PC-9 (cell line): ENCODE data around the gene GAPDH. TPM values are rescaled to one million over a fixed set of nuclear protein-coding genes. Genes with fewer than 3 reads are reported as not detected.
A peak's percentile ranks its signal among the peaks of the same experiment; 100 is the strongest.

Source experiments
- BruUV-seq: library from RNA; stranded (reverse); fragments of 400-500 nt; replicated peaks from 2 replicates; lab custom pipeline; 2021; lab: Mats Ljungman, UMichigan
- CTCF ChIA-PET: fragments of 300-600 bp; sonication (Branson Sonifier 250); formaldehyde crosslinking; loops from one replicate; lab custom pipeline; 2022; ENCODE audit warnings: antibody characterized with exemption; lab: Charles Lee
- POLR2A ChIA-PET: fragments of 300-600 bp; sonication (Branson Sonifier 250); formaldehyde crosslinking; loops from one replicate; lab custom pipeline; 2022; ENCODE audit warnings: antibody characterized with exemption; ENCODE audit not compliant: unreplicated experiment; lab: Charles Lee
- DNase-seq, 2 experiments: peaks; one replicate each; pipeline versions ENCODE4 v3.0.0 to v3.0.0-alpha.2; 2015 to 2022; ENCODE audit warnings: mixed read lengths in 1 of 2
- H2AFZ ChIP-seq: fragments of 200-600 bp; sonication (generic); 2 replicates; pipeline ENCODE4 v1.8.1; 2017; ENCODE audit warnings: antibody characterized with exemption
- H3F3A ChIP-seq: fragments of 200-600 bp; sonication (generic); 2 replicates; pipeline ENCODE4 v1.8.1; 2017; ENCODE audit warnings: antibody characterized with exemption, mild to moderate bottlenecking, low read depth; ENCODE audit not compliant: insufficient read depth
- H3K27ac ChIP-seq: fragments of 200-600 bp; sonication (generic); 2 replicates; pipeline ENCODE4 v1.6.1; 2016; ENCODE audit warnings: mixed run types
- H3K27me3 ChIP-seq: fragments of 200-600 bp; sonication (generic); 2 replicates; pipeline ENCODE4 v1.6.1; 2016; ENCODE audit warnings: low read depth, mixed run types; ENCODE audit not compliant: insufficient read depth
- H3K36me3 ChIP-seq: fragments of 200-600 bp; sonication (generic); 2 replicates; pipeline ENCODE4 v1.6.1; 2016; ENCODE audit warnings: low read depth, mixed run types
- H3K4me1 ChIP-seq: fragments of 200-600 bp; sonication (generic); replicated peaks from 2 replicates; pipeline ENCODE4 v1.6.1; 2016; ENCODE audit warnings: mixed run types; ENCODE audit not compliant: insufficient read depth
- H3K4me2 ChIP-seq: fragments of 200-600 bp; sonication (generic); 2 replicates; pipeline ENCODE4 v1.6.1; 2017; ENCODE audit warnings: mixed run types
- H3K4me3 ChIP-seq: fragments of 200-600 bp; sonication (generic); 2 replicates; pipeline ENCODE4 v1.6.1; 2016; ENCODE audit warnings: mixed run types
- H3K79me2 ChIP-seq: fragments of 200-600 bp; sonication (generic); 2 replicates; pipeline ENCODE4 v1.6.1; 2017; ENCODE audit warnings: low read depth, mixed run types
- H3K9me2 ChIP-seq: fragments of 200-600 bp; sonication (generic); 2 replicates; pipeline ENCODE4 v1.8.1; 2017; ENCODE audit warnings: mild to moderate bottlenecking; ENCODE audit not compliant: insufficient read depth
- H3K9me3 ChIP-seq: fragments of 200-600 bp; sonication (generic); 2 replicates; pipeline ENCODE4 v1.8.1; 2016; ENCODE audit warnings: low read depth; ENCODE audit not compliant: insufficient read depth
- H4K20me1 ChIP-seq: fragments of 200-600 bp; sonication (generic); 2 replicates; pipeline ENCODE4 v1.8.1; 2017; ENCODE audit not compliant: insufficient read depth
- EZH2 ChIP-seq: fragments of 200-600 bp; sonication (generic); IDR thresholded peaks from 2 replicates; pipeline ENCODE4 v1.8.0; 2017; ENCODE audit warnings: antibody characterized with exemption, low read depth
- intact Hi-C: fragments of 100-400 bp; cut with micrococcal nuclease; formaldehyde crosslinking; loops from one replicate; pipeline ENCODE4 v1.10.0; 2022; ENCODE audit not compliant: unreplicated experiment
- total RNA-seq: library from RNA; stranded (reverse); gene quantifications from 2 replicates; pipeline ENCODE4 v1.2.3, GENCODE V29; 2021
- TF ChIP-seq, protein P1 (sequence below): fragments of 200-600 bp; sonication (generic); conservative IDR thresholded peaks from 2 replicates; pipeline ENCODE4 v1.6.1; 2017; ENCODE audit warnings: mixed run types, antibody characterized with exemption, mild to moderate bottlenecking, moderate library complexity

Gene GAPDH
- total RNA-seq, 1 experiment from 2014 or later = 8,169 TPM

- H2AFZ ChIP-seq = no peak overlapping the region
- no peaks in the 10 kb centered on the region for H3K9me3 ChIP-seq
- H3K27me3 ChIP-seq = no peaks in the 10 kb centered on the region
- H3K4me2 ChIP-seq = no peak overlapping the region
- DNase-seq = no peak
- ChIA-PET CTCF (interaction anchor here (0.6 to 1.1 kb wide), 2 partner anchors 12 to 33 kb away, joined by 4 read pairs; no protein-coding TSS in a partner anchor), POLR2A (interaction anchor here (0.5 to 1.0 kb wide), 4 partner anchors 14 to 81 kb away, joined by 3 to 7 read pairs (median 4); partner anchors contain the start of gene VAMP1)
- BruUV-seq = no TSS peak
- H3K27ac ChIP-seq = no peak overlapping the region
- intact Hi-C loops = no loop called here
- H3K4me3 ChIP-seq = no peak overlapping the region
- H4K20me1 ChIP-seq = 0 out of 2 replicates have a peak, but pooled peaks cover 3% of the 10 kb centered on the region
- TF ChIP-seq, protein P1, sequence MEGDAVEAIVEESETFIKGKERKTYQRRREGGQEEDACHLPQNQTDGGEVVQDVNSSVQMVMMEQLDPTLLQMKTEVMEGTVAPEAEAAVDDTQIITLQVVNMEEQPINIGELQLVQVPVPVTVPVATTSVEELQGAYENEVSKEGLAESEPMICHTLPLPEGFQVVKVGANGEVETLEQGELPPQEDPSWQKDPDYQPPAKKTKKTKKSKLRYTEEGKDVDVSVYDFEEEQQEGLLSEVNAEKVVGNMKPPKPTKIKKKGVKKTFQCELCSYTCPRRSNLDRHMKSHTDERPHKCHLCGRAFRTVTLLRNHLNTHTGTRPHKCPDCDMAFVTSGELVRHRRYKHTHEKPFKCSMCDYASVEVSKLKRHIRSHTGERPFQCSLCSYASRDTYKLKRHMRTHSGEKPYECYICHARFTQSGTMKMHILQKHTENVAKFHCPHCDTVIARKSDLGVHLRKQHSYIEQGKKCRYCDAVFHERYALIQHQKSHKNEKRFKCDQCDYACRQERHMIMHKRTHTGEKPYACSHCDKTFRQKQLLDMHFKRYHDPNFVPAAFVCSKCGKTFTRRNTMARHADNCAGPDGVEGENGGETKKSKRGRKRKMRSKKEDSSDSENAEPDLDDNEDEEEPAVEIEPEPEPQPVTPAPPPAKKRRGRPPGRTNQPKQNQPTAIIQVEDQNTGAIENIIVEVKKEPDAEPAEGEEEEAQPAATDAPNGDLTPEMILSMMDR = no peak
- no peak for TF ChIP-seq EZH2
- peaks cover 25% of the 10 kb centered on the region; the same call in 1 of the 2 replicates for H3F3A ChIP-seq
- 0 out of 2 replicates have a peak, but pooled peaks cover 8% of the 10 kb centered on the region for H3K36me3 ChIP-seq
- H3K79me2 ChIP-seq = no peaks in the 10 kb centered on the region
- H3K4me1 ChIP-seq = no peaks in the 10 kb centered on the region
- no peaks in the 10 kb centered on the region for H3K9me2 ChIP-seq
These were observed 17.8 kb downstream of the GAPDH start for GRCh38 chr12:6552140-6552551.

- Histone ChIP-seq H4K20me1 (peaks cover 12% of the 10 kb centered on the region), H3K27me3 (no peaks in the 10 kb centered on the region), H3K27ac (no peak overlapping the region), H3K79me2 (no peaks in the 10 kb centered on the region), H3F3A (peaks cover 28% of the 10 kb centered on the region; the same call in 1 of the 2 replicates), H3K9me2 (no peaks in the 10 kb centered on the region), H2AFZ (no peak overlapping the region), H3K9me3 (no peaks in the 10 kb centered on the region), H3K4me2 (no peak overlapping the region), H3K4me3 (no peak overlapping the region), H3K36me3 (0 out of 2 replicates have a peak, but pooled peaks cover 14% of the 10 kb centered on the region), H3K4me1 (no peaks in the 10 kb centered on the region)
- intact Hi-C loops = no loop called here
- no peak for DNase-seq
- TF ChIP-seq, protein P1 = no peak
- TF ChIP-seq EZH2 = no peak
- BruUV-seq = no TSS peak
- POLR2A ChIA-PET = interaction anchor here (0.6 kb wide), 3 partner anchors 42 to 485 kb away, joined by 3 to 7 read pairs (median 5); no protein-coding TSS in a partner anchor
- CTCF ChIA-PET = interaction anchor here (0.7 kb wide), 2 partner anchors 12 to 104 kb away, joined by 3 to 5 read pairs; no protein-coding TSS in a partner anchor
These were observed 18.9 kb downstream of the GAPDH start for GRCh38 chr12:6553051-6553868.

GRCh38 chr12:6554168-6555017 is 20.1 kb downstream of the GAPDH start:
- H3F3A ChIP-seq = peaks cover 37% of the 10 kb centered on the region; the same call in 1 of the 2 replicates
- no peaks in the 10 kb centered on the region for H3K79me2 ChIP-seq
- peaks cover 17% of the 10 kb centered on the region for H4K20me1 ChIP-seq
- no peaks in the 10 kb centered on the region for H3K9me2 ChIP-seq
- DNase-seq = peak in 1 of 2 experiments; percentile 65
- intact Hi-C loops = loop anchor here (5.0 kb wide), 1 partner anchor 132 kb away; no protein-coding TSS in a partner anchor
- no peaks in the 10 kb centered on the region for H3K27me3 ChIP-seq
- POLR2A ChIA-PET = interaction anchor here (0.6 kb wide), 3 partner anchors 17 to 470 kb away, joined by 3 read pairs; no protein-coding TSS in a partner anchor
- H2AFZ ChIP-seq = no peak overlapping the region
- no peak overlapping the region for H3K4me2 ChIP-seq
- CTCF ChIA-PET = interaction anchor here (1.0 kb wide), 1 partner anchor 22 kb away, joined by 3 read pairs; no protein-coding TSS in a partner anchor
- H3K9me3 ChIP-seq = no peaks in the 10 kb centered on the region
- H3K4me3 ChIP-seq = no peak overlapping the region
- H3K4me1 ChIP-seq = no peaks in the 10 kb centered on the region
- no TSS peak for BruUV-seq
- H3K27ac ChIP-seq = no peak overlapping the region
- no peak for TF ChIP-seq EZH2
- TF ChIP-seq, protein P1 = peak; percentile 62
- peaks cover 21% of the 10 kb centered on the region; the same call in 1 of the 2 replicates for H3K36me3 ChIP-seq
